ENCODE results near the gene STUM. TPM values are rescaled to one million over a fixed set of nuclear protein-coding genes. Genes with fewer than 3 reads are reported as not detected.
A peak's percentile ranks its signal among the peaks of the same experiment; 100 is the strongest.
"Not testable (repeated sequence)": the region's sequence is repeated elsewhere in the genome, so short reads cannot be mapped to it uniquely, and the experiment has no call there.

Gene STUM
- polyA plus RNA-seq, 10 donors: 6.1 to 18.6 (median 13.6) TPM

DNA sequence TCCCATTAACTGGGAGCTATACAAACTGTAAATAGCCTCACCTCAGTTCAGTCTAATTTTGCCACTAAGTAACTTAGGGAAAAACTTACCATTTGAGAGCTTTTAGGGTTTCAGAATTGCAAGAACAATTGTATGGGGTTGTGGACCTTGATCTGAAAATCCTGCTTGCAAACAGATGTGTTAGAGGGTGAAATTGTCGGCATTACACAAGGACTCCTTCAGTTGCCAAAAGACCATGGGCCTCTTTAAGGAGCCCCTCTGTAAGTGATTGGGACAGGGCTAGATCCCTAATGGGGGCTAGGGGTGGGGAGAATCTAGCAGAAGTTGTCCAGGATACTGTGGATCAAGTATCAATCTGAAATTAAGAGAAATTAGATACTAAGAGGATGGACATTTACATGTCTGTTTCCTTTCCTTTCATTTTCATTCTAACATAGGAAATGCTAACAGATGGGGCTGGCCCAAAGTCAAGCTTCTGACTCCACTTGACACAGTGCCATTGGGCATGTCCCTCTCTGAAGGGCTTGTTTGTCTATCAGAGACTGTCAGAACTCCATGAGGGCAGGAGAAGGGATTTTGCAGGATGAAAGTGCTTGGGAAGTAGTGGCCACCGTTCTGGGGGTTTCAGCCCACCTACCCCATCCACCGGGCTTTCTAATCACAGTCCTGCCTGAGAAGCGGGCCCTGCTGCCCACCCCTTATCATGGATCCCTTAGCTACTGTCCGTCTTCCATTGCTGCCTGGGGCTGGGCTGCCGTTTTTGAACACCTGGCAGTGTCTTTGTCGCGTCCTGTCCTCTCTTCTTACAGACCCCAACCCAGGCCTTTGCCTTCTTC lies 54.7 kb downstream of the STUM start:
- DNase-seq: peak; percentile 76 to 89 (median 82)

DNA sequence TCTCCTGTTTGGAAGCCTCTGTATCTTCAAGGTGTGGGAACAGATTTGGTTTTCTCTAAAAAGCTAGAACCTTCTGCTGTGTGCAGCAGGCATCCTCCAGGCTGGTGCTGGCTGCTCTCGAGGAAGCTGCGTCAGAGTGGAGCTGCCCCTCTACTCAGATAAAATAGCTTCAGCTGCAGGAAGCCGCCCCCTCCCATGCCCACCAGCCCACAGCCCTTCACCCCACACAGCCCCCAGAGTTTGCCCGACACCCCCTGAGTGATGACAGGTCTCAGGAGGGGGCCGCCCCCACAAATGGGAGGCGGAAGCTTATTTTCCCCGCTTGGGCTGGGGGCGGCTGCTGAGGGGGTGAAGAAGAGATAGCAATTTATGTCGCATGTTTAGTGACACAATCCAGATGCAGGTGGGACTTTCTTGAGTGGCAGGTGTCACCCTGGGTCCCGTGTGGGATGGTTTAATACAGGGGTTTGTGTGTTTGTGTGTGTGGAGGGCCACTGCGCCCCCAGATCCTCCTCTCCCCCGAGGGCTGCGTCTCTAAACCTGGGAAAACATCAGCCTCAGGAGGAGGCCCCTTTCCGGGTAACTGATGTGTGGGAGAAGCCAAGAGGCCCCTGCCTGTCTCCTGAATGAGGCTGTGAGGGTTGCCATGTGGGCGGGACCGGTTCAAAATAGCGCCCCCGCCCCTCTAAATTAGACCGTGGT lies 55.4 kb downstream of the STUM start:
- no peak for DNase-seq

DNA sequence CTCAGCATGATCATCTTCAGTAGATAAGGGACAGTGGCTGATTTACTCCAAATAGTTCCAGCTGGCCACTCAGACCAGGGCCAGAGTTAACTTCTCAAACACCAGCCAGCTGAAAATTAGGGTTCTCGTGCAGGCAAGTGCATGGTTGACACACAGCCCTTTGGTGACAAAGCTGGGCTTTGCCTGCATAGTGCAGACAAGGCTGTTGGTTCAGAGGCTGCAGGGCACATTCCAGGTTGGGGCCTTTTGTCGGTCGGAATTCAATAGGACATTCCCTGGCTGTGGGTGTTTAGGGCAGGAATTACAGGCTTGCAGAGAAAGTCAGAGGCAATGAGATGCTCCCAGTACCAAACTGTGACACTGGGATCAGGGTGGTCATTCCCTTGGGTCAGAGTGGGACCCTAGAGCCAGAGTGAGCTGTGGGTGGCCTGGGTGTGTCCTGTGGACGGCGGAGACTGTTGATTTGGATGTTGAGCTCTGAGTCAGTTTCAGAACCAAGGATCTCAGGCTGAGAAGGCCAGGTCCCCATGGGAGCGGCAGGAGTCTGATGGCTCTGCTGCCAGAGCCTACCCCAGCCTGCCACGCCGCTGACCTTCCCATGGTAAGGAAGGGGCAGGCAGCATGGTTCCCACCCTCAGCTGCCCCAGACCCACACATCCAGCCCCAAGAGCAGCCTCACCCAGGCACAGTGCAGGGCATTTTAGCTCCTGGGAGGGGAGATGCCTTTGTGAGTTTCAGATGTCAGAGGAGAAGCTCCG lies 56.2 kb downstream of the STUM start:
- peak in 1 of 3 donors; percentile 40 for DNase-seq

DNA sequence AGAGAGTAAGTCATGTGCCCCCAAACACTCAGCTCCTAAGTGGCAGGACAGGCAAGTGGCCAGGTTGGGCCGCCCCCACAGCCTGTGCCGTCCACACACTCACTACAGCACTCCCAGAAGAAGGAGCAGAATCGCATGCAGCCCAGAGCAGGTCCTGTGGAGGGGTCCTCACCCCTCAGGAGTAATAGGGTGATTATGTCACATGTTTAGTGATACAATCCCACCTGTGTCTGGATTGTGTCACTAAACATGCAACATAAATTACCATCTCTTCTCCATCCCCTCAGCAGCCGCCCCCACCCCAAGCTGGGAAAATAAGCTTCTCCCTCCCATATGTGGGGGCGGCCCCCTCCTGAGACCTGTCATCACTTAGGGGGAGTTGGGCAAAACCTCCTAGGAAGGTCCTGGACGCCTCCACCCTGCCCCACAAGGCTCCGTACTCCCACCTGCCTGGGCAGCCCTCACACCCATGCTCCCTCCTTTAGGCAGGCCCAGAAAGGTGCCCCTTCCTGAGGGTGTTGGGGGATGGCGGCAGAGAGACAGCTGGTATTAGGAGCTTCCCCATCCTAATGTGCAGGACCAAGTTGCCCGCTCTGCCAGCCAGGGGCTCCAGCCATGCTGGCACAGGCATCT lies 56.9 kb downstream of the STUM start:
- no peak for DNase-seq

DNA sequence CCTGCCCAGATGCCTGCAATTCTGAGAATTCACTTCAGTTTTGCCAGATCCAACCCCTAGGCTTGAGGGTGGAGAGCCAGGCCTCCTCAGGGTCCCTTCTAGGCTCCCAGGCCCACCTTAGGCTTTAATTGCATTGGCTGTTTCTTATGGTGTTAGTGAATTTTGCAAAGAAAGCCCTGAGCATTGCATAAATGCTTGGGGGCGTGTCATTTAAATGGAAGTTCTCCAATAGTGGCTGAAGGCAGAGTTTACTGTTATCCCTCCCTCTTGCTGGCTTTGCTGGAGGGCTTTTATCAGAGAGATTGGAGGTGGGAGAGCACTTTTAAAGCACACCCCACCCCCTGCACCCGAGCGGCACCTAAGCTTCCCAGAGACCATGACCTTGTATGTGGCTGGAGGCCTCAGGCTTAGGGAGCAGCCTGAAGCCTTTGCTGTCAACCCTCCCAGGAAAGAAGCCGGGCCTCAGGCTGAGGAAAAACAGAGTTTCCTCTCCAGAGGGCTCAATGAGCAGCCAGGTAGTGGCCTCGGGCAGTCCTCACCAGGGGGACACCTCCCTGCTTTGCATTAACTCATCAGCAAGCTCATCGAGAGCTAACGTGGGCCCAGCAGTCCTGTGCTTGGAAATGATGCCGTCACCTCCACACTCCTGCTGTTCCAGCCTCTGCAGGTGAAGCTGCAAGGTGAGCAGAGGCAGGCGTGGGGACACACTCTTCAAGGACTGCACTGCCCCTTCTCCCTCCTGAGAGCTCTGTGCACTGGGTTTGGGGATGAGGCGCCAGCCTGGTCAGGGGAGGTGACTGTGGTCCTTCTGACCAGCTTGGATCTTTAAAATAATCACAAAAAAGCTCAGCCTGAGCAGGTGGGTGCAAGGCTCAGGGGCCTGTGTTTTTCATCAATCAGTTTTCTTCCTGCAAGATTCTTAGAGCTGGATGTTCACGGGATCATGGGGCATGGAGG lies 58.0 kb downstream of the STUM start:
- DNase-seq: peak in 1 of 3 donors; percentile 77

DNA sequence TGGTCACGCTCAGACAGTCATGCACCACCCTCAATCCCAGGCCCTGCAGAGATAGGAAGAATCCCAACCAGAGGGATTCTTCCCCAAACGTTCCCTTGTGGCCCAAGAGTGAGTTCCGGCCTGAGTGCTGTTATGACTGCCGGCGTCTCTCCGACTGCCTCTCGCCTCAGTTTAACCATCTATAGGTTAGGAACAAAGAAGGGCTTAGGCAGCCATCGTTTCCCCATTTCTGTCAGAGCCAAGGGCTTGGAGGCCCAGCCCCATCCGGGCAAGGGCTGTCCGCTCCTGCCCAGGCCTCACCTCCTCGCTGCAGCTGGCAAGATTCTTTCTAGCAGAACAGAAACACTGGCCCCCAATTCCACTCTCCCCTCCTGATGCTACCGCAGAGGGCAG lies 58.7 kb downstream of the STUM start:
- DNase-seq: no peak

DNA sequence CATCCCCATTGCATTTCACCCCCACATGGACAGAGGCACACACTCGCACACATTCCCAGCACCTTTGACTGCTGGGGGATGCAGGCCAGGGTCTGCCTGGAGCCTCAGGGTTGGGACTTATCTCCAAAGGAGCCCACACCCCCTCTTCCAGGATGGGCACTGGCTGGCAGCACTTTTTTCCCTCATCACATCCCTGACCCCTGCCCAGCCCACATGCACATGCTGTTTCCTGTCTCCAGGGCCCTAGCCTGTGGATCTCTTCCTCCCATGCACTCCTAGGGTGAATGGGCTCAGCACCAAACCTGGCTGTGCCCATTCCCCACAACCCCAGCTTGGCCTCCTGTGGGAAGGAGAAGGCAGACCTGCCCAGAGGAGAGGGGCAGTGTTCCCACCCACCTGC lies 59.3 kb downstream of the STUM start:
- DNase-seq: no peak

DNA sequence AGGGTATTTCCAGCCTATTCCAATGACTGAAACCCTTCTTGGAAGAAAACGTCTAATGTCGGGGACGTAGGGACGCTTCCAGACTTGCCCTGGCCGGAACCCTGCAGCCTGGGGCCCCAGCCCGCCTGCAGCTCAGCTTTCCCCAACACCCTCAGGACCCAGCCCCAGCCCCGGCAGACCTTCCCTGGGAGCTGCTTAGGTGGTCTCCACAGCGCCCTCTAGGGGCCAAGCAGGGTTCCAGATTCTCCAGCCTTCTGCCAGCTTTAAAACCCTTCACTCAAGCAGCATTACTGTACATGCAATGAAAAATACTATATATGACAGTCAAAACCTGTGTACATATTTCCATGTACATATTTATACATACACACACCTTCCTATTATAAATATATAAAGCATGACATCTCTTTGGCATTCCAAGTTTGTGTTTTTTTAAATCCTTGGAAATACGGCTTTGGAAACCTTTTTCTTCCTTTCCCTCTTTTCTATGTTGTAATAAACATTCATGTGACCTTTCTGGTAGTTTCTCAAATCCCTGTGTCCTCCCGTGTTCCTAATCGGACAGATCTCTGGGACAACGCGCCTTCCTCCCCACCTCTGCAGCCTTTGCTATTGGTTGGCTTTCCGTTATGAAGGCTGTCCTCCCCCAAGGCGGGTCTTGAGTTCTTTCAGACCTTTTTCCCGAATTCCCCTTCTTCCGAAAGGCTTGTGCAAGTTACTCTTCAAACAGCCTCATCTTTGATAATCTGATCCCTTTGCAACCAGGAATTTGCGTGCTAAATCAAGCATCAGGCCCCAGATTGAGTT lies 60.3 kb downstream of the STUM start:
- DNase-seq: peak; percentile 39 to 80 (median 61)

DNA sequence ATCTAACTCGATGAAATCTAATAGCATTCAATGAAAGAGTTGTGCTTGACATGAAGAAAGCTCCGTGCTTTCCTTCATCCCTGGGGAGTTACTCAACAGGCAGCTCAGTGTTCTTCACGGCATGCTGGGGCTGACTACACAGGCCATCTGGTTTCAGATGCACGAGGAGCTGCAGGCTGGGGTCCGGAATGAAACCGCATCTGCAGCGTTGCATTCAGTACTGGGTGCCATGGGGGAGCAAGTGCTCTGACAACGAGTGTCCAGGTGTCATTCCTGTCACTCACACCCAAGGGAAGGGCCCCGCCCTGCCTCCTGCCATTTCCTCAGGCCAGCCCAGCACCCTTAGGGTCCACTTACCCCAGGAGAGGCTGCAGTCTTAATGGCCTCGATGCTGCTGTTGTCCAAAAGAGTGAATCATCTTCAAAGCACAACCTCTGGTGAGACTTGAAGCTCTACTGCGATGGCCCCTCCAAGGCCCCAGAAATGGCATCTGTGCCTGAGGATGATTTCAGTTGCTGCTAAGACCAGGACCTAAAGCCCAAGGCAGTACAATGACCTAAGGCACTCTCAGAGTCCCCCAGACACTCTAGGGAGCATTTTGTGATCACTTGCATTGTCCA lies 61.4 kb downstream of the STUM start:
- DNase-seq: peak in 1 of 3 donors; percentile 17

DNA sequence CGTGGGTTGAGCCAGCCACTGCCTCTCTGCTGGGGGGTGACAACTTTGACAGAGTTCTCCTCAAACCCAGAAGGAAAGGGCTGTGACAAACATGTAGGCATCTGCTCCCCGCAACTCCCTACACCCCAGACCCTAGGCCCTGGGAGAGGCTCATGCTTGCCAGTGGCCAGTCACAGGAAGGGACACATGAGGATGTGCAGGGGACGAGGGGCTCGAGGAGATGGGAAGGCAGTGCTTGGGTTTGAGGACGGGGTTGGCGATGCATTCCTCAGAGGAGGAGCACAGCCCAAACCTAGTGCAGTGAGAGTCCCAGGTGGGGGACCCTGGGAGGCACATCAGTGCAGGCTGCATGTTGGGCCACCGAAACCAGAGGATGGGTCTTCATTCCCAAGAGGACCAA lies 62.1 kb downstream of the STUM start:
- DNase-seq: no peak

DNA sequence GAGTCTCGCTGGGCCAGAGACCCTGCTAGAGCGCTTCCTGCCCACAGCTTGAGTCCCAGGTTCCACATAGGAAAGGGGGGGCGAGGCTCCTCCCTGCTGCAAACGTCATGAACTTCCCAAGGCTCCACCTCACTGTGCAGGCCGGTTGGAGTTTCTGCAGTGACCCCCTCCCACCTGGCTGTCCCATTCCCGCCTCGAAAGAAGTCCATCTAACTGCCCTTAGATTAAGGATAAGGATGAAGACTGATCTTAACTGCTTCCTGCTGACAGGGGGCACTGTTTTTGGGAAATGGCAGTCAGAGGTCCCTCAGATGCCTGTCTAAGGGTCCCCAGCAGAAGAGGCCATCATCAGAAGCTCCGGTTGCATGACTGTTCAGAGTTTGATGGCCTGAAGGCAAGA lies 62.7 kb downstream of the STUM start:
- DNase-seq: no peak

DNA sequence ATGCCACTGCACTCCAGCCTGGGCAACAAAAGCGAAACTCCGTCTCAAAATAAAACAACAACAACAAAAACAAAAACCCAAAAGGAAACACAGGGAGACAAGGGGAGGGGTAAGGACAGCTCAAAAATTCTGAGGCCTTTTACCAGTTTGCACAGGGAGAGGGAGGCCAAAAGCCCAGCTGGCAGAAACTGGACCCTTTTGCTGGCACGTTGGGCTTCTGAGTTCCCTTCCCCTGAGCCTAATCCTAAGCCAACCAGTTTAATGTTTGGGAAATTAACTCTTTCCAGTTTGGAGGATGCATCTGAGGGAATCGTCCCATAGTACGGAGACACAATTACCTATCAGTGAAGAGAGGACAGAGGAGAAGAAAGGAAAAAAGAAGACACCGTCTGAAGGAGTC lies 63.4 kb downstream of the STUM start:
- DNase-seq: not testable (repeated sequence)

DNA sequence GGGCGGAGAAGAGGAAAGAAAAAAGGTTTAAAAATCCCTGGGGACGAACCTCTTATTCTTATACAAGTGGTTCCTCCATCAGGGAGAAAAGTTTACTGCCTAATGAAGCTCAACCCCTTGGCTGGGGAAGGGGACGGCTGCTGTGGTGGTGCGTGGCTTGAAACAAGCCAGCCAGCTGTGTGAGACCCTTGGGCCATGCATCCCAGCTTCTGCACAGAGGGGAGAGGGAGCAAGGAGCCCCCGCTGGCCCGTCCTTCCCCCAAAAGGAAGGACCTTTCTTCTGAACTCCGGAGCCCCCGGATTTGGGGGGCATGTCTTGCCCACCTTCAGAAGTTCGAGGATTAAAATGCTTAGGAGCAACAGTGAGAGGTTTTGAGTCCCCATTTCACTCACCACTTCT lies 67.3 kb downstream of the STUM start:
- no peak for DNase-seq

DNA sequence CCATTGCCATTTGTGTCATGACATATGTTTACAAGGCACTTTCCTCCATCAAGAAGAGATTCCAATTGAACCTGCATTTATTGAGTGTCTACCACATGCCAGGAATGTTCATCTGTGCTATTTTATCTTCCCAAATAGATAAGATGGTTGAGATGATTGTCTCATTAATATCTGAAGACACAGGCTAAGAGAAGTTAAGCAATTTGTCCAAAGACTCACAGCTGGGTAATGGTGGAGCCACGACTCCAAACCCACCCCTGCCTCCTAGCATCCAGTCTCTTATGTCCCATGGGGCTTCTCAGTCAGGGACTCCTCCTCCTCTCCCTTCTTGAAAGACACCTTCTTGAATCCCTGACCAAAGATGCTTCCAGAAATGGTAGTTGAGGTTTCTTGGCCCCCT lies 68.1 kb downstream of the STUM start:
- DNase-seq: no peak

DNA sequence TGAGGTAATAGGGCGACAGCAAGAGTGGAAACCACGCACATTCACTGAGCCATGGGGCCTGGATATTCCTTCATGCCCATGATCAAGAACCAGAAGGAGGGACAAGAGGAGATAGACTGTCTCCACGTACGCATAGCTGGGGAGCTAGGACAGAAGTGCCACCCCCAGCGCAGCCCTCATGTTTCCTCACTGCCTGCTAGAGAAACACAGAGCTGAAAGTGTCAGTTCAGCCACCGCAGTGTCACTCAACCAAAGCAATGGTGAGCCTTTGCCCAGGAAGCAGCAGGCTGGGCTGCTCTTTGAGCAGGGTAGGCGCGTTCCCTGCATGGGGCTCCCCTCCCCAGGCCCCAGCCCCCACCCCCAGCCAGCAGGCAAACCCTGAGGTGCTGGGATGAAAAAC lies 68.5 kb downstream of the STUM start:
- no peak for DNase-seq

DNA sequence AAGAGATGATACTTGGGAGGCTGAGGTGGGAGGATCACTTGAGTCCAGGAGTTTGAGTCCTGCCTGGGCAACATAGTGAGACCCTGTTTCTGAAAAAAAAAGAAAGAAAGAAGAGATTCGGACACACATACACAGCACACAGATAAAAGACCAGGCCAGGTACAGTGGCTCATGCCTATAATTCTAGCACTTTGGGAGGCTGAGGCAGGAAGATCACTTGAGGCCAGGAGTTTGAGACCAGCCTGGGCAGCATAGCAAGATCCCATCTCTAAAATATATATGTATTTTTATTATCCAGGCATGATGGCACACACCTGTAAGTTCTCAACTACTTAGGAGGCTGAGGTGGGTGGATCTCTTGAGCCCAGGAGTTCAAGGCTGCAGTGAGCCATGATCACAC lies 69.2 kb downstream of the STUM start:
- not testable (repeated sequence) for DNase-seq

DNA sequence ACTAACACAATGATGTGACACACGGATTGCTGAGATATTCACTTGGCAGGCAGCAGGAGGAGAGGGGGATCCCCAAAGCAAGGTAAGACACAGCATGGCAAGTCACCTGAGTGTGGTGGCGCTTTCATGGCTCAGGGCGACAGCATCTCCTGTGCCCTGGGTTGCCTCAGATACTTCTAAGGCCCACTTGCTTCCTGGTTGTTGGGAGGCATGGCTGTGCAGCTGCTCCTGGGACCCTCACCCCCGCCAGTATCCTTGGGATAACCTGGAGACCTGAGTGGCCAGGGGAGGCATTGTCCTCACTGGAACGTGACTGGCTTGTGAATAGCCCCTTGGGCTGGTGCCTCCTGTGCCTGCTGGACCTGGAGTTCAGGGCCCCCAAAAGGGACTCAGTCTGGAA lies 69.8 kb downstream of the STUM start:
- no peak for DNase-seq

DNA sequence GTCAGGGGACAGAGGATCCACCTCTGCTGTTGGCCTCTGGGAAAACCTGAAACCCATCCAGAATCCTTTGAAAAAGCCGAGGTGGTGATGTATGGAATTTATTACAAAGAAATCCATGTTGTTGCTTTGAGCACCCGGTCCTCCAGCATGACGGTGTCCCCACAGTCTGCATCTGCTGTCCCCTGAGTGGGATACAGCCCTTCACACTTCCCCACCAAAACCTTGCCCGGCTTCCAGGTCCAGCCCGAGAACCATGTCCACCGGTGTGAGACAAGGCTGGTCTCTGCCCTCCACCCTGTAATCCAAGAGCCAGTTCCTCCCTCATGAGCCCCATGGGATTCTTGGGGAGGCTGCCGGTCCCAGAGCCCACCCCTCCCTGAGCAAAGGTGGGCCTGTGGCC lies 70.5 kb downstream of the STUM start:
- DNase-seq: no peak

DNA sequence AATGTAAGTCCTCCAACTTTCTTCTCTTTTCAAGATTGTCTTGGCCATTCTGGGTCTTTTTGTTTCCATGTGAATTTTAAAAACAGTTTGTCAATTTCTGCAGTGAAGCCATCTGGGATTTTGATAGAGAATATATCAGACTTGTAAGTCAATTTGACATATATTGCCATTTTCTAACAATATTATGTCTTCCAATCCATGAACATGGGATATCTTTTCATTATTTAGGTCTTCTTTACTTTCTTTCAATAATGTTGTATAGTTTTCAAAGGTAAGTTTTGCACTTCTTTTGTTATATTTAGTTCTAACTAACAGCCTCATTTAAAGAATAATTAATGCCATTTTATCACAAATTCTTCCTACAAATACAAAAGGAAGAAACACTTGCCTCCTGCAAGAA lies 73.4 kb downstream of the STUM start:
- DNase-seq: no peak

DNA sequence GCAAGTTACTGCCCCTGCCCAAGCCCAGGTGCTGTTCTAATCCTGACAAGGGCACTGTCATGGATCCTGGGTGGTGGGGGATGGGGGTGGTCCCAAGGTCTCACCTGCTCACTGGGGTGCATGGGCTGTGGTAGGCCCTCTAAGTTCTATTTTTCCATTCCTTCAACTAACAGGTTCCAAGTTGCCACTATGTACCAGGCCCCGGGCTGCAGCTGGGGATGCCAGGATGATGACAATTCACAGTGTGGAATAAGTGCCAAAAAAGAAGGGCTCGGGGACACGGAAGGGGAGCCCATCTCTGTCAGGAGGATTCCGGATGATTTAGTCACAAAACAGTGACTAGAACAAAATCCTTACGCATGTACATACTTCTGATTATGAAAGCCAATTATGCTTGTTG lies 76.0 kb downstream of the STUM start:
- DNase-seq: no peak

All from muscle of back (tissue), 11 donors.